ENCODE measurements around the gene GOLM1. TPM values are rescaled to one million over a fixed set of nuclear protein-coding genes. Genes with fewer than 3 reads are reported as not detected.

The GOLM1 gene
- total and polyA plus RNA-seq, 9 of the 15 experiments (the other 6 are each of a cell fraction or from before 2014, with no cell fraction given): 0.09 to 0.96 (median 0.40) TPM; not detected in 4

DNA sequence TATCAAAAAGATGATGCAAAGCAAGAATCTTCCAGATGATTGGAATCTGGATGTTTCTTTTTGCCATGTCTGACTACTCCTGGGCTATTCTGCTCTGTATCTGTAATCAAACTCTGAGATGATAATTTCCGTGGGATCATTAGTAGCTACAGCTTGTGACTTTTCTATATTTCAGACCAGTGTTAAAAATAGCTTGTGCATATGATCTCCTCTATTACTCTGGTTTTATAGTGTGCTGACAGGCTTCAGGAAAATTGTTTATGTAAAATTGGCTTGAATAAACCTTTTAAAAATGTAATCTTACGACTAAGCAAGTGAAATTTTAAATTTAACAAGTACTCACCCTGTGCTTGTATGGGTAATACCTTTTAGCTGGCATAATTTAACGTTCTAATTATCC, 118.0 kb downstream of the GOLM1 start (continued):
- TF ChIP-seq HSF4 (CRISPR knock-in tag; IDR thresholded peaks at IDR 0.05; ENCODE audit: borderline replicate concordance): no peak
- no peak for TF ChIP-seq SIX5 (IDR thresholded peaks at IDR 0.05; ENCODE audit: borderline replicate concordance in 1 of 2, insufficient read depth in 1 of 2, low read depth in 1 of 2, low read length in 2 of 2)
- no peak for TF ChIP-seq ZNF512 (tag; IDR thresholded peaks at IDR 0.05)
- no peak for TF ChIP-seq ZEB2 (IDR thresholded peaks at IDR 0.05)
- no peak for TF ChIP-seq DACH1 (IDR thresholded peaks at IDR 0.05; ENCODE audit: partially characterized antibody)
- no peak for TF ChIP-seq JUNB (CRISPR knock-in tag; conservative IDR thresholded peaks at IDR 0.05)
- TF ChIP-seq CREB1 (IDR thresholded peaks at IDR 0.05): no peak
- no peak for TF ChIP-seq CREB1 (CRISPR knock-in tag; IDR thresholded peaks at IDR 0.05)
- TF ChIP-seq KDM4B (IDR thresholded peaks at IDR 0.05; ENCODE audit: borderline replicate concordance in 2 of 2, low read depth in 1 of 2): no peak
- TF ChIP-seq ELF4 (CRISPR knock-in tag; IDR thresholded peaks at IDR 0.05): no peak

GRCh38 chr9:85978496-85978895, 120.9 kb downstream of the GOLM1 start:
- in situ Hi-C loops (cut with MboI) (no loop called here), intact Hi-C loops (cut with micrococcal nuclease) (no loop called here)
- H3K79me2 ChIP-seq (ENCODE audit: control insufficient read depth, insufficient read depth, low read length): no peaks in the 10 kb centered on the region
- H3K9me1 ChIP-seq (ENCODE audit: control insufficient read depth, insufficient read depth, low read length): no peaks in the 10 kb centered on the region
- no peaks in the 10 kb centered on the region for H3K9me3 ChIP-seq (replicated peaks; ENCODE audit: control insufficient read depth, insufficient read depth, low read depth, low read length)
- H4K20me1 ChIP-seq (replicated peaks; ENCODE audit: control insufficient read depth, insufficient read depth, low read length): no peaks in the 10 kb centered on the region
- ChIA-PET CTCF (ENCODE audit: low intra/inter-chr PET ratio) (no interaction called here), POLR2A (interaction anchor here (0.7 kb wide), 1 partner anchor 84 kb away, joined by 3 read pairs; no protein-coding TSS in a partner anchor)
- DNase-seq (ENCODE audit: extremely low read depth in 1 of 4, low spot score in 3 of 4): no peak
- no peak for FAIRE-seq
- no TSS peak for BruUV-seq (replicated peaks)
- peaks cover 87% of the 10 kb centered on the region for H3K36me3 ChIP-seq (ENCODE audit: control insufficient read depth, insufficient read depth, low read length)
- H3K27ac ChIP-seq (ENCODE audit: extremely low read depth, low read depth, low read length): no peak overlapping the region
- no peak overlapping the region for H3K4me2 ChIP-seq (ENCODE audit: insufficient read depth, low read length)
- H3K9ac ChIP-seq (ENCODE audit: insufficient read depth in 1 of 2, low read depth in 2 of 2, low read length in 2 of 2): no peak overlapping the region
- 82% methylated on average over 4 of the region's 4 CpGs for WGBS (ENCODE audit: insufficient coverage, low coverage, missing lambda C conversion rate)
- no peak for ATAC-seq
- H3K4me1 ChIP-seq (replicated peaks in 1 of 2; ENCODE audit: control insufficient read depth in 2 of 2, insufficient read depth in 2 of 2, low read length in 2 of 2): no peaks in the 10 kb centered on the region
- no peaks in the 10 kb centered on the region for H3K27me3 ChIP-seq (ENCODE audit: control insufficient read depth in 2 of 2, insufficient read depth in 2 of 2, low read length in 2 of 2)
- no peak overlapping the region for H2AFZ ChIP-seq (ENCODE audit: low read depth, low read length)
- no peak overlapping the region for H3K4me3 ChIP-seq
- TF ChIP-seq WHSC1 (IDR thresholded peaks at IDR 0.05; ENCODE audit: low read length): no peak
- TF ChIP-seq CCNT2 (IDR thresholded peaks at IDR 0.05; ENCODE audit: borderline replicate concordance, extremely low read depth, insufficient read length, low read depth, low read length): no peak
- TF ChIP-seq, protein P1, sequence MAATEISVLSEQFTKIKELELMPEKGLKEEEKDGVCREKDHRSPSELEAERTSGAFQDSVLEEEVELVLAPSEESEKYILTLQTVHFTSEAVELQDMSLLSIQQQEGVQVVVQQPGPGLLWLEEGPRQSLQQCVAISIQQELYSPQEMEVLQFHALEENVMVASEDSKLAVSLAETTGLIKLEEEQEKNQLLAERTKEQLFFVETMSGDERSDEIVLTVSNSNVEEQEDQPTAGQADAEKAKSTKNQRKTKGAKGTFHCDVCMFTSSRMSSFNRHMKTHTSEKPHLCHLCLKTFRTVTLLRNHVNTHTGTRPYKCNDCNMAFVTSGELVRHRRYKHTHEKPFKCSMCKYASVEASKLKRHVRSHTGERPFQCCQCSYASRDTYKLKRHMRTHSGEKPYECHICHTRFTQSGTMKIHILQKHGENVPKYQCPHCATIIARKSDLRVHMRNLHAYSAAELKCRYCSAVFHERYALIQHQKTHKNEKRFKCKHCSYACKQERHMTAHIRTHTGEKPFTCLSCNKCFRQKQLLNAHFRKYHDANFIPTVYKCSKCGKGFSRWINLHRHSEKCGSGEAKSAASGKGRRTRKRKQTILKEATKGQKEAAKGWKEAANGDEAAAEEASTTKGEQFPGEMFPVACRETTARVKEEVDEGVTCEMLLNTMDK (IDR thresholded peaks at IDR 0.05; ENCODE audit: borderline replicate concordance, insufficient read depth, low read depth, low read length, poor library complexity, severe bottlenecking): no peak
- TF ChIP-seq HDAC1 (IDR thresholded peaks at IDR 0.05): no peak
- TF ChIP-seq ELF1 (tag; IDR thresholded peaks at IDR 0.05): no peak
- no peak for TF ChIP-seq SNAPC5 (CRISPR knock-in tag; IDR thresholded peaks at IDR 0.05)
- no peak for TF ChIP-seq MYNN (IDR thresholded peaks at IDR 0.05)
- TF ChIP-seq MYNN (CRISPR knock-in tag; IDR thresholded peaks at IDR 0.05): no peak
- no peak for TF ChIP-seq CEBPB (tag; IDR thresholded peaks at IDR 0.05)
- no peak for TF ChIP-seq DPF2 (IDR thresholded peaks at IDR 0.05)
- no peak for TF ChIP-seq C11orf30 (IDR thresholded peaks at IDR 0.05; ENCODE audit: low read depth)
- TF ChIP-seq ESRRB (CRISPR knock-in tag; IDR thresholded peaks at IDR 0.05; ENCODE audit: borderline replicate concordance): no peak

Measured in K562 (cell line).